IPS DF 19.7 (cell line): Measurements from ENCODE around the gene BCAN.

ENCODE experiments used
- DNase-seq: peaks from one replicate; pipeline ENCODE4 v3.0.0-alpha.2; 2013; ENCODE audit warnings: low read depth, low spot score

BCAN gene

GRCh38 chr1:156696755-156697154 lies 54.8 kb downstream of the BCAN start:
- no peak for DNase-seq

- no peak for DNase-seq
Measured at GRCh38 chr1:156697481-156697880, 55.6 kb downstream of the BCAN start.

DNA sequence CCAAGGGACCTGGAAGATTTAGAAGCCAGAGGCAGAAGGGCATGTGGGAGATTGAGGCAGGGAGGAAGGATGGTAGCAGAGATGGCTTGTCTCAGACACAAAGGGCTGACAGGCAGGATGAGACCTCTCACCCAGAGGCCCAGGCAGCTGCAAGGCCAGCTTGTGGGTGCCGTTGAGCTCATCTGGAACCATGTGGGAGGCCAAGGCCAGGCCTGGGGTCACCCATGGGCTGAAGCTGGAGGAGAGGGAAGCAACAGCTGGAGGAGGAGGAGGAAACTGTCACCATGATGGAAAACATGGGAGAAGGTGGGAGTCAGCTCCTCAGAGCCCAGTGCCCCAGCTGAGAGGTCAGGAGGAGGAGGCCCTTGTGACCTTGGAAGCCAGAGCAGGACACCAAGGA lies 57.1 kb downstream of the BCAN start:
- DNase-seq, result no peak

DNA sequence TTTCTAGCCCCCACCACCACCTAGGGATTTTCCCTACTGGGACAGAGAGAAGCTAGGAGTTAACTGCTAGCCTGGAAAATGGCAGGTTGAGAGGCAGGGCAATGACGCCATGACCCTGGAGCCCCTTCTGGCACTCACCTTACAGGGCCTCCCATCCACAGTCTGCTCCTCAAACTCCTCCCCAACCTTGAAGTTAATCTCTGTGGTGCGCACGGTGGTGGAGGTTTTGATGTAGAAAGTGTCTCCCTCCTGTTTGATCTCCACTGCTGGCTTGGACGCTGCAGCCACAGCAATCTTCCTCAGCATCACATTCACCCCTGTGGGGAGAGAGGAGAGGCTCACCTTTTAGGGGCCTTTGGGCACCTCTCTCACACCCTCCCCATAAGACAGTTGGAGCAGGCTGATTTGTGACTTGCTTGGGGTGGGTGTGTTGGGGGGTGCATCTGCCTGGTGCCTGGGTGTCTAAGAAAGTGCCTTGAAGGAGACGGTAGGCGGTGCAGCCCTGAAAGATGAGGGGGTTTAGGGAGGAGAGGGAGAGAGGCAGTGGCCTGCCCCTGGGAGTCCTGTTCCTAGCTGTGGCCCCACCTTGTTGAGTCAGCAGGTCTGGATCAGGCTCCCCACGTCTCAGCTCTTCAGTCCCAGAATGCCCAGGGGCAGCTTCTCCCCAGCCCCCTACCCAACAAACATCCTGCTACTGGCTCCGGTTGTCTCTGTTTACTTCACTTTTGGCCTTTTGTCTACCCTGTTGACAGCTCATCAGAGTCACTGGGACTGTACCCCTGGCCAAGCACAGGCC lies 59.0 kb downstream of the BCAN start:
- DNase-seq, result no peak

- DNase-seq, result no peak
Measured at GRCh38 chr1:156703336-156703735, 61.4 kb downstream of the BCAN start.

- no peak for DNase-seq
Measured at GRCh38 chr1:156703741-156704140, 61.8 kb downstream of the BCAN start.

DNA sequence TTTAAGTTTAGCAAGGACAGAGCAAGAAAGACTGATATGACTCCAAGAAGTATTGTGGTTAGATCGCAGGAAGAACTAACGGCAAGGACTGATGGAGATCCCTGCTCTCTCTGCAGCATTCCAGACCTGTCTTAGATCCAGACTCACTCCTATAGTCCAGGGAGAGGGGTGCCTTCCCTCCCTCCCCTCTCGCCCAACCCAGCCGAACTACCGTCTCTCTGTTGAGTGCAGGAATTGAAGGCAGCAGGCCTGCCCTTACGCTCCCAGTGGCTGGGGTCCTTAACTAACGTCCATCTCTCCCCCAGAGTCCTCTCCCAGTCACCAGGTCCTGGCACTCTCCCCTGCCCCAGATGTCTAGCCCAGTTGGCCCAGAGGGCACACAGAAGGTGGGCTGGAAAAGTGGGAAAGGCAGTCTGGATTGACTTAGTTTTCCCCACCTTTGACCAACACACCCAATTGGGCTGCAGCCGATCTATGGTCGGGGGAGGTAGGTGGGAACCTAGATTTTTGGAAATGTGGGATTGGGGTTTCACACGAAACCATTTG lies 62.3 kb downstream of the BCAN start:
- no peak for DNase-seq

- DNase-seq, result no peak
Measured at GRCh38 chr1:156704930-156705320, 63.0 kb downstream of the BCAN start.

- DNase-seq, result no peak
Measured at GRCh38 chr1:156705321-156705917, 63.5 kb downstream of the BCAN start, which contains the start of gene CRABP2. Gene CRABP2, minus strand, starts transcription at chr1:156705583. Its CDS starts 137 bp downstream, at chr1:156705446.

DNA sequence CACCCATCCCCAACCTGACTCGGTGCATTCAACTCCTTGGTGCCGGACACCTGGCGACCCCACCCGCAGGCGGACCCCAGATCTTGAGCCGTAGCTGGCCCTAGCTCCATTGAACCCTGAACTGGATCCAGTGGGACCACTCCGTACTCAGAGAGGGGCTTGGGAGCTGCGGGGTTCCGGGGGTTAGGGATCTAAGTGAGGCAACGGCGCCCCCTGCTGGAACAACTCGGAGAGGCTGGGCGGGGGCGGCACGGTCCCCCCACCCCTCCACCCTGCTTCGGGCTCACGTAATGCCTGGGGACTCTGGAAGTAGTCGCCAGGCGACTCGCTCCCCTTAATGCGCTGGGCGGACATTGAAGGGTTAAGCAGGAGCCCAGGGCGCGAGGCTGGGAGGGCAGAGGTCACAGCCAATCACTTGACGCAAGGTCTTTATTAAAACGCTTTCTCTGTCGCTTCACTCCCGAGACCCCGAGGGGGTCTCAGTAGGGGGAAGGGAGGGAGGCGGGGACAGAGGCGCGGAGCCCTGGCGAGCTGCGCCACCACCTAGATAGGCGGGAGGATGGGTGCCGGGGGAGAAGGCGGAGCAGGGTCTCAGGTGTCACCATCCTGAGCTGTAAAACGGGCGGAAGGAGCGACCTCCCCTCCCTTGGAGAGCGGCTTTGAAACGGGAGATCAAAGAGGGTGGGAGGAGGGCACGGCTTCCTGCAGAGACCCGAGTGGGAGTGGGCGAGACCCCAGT lies 64.2 kb downstream of the BCAN start:
- no peak for DNase-seq

DNA sequence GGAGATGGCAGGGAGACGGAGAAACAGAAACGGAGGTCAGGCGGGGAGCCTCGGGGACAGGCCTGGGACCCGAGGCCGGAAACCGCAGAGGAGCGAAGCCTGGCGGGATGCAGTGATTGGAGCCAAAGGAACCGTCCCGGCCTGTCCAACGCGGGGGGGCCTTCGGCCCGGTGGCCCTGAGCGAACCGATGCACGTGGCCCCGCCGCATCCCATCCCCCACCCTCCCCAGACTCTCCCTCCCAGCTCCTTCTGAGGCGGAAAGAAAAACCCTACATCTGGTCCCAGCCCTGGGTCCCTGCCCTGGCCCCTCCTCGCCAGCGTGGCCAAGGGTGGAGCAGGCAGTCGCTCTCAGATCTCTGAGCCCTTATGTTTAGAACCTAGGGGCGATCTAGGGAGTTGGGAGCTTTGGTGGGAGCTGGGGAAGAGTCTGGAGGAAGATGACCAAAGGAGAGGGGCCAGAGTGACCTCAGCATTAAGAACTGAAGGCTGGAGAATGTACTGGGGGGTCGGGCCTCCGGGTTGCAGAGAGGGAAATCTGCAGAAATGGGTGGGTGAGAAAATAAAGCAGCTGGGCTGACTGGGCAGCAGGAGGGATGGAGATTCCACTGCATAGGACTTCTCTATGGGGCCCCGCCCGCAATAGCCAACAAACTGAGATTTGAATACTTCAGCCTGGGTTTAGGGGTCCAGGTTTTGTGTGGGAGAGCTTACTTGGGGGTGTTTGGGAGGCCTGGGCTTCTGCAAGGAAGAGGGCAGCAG lies 64.9 kb downstream of the BCAN start:
- no peak for DNase-seq

GRCh38 chr1:156707417-156708217 lies 65.7 kb downstream of the BCAN start:
- no peak for DNase-seq

- DNase-seq, result no peak
Measured at GRCh38 chr1:156708218-156708661, 66.3 kb downstream of the BCAN start.

- no peak for DNase-seq
Measured at GRCh38 chr1:156709031-156709430, 67.1 kb downstream of the BCAN start.
